Activated naive CD8-positive, alpha-beta T cell treated with anti-CD3 and anti-CD28 coated beads for 36 hours (primary cell): Measurements from ENCODE around the gene LRRC4C. TPM values are rescaled to one million over a fixed set of nuclear protein-coding genes. Genes with fewer than 3 reads are reported as not detected.

Experiments
- DNase-seq: peaks from one replicate; pipeline ENCODE4 v3.0.0; 2021
- H3K27ac Mint-ChIP-seq: one replicate; pipeline ENCODE4 v1.8.0; 2022; ENCODE audit warnings: mild to moderate bottlenecking, moderate library complexity, mixed read lengths
- H3K27me3 Mint-ChIP-seq: one replicate; pipeline ENCODE4 v1.8.0; 2022; ENCODE audit warnings: mild to moderate bottlenecking, mixed read lengths
- H3K36me3 Mint-ChIP-seq: one replicate; pipeline ENCODE4 v1.8.0; 2021; ENCODE audit warnings: mild to moderate bottlenecking, mixed read lengths
- H3K4me1 Mint-ChIP-seq: one replicate; pipeline ENCODE4 v1.8.0; 2021; ENCODE audit warnings: mixed read lengths
- H3K4me3 Mint-ChIP-seq: one replicate; pipeline ENCODE4 v1.8.0; 2022; ENCODE audit warnings: mild to moderate bottlenecking, moderate library complexity, mixed read lengths
- H3K9me3 Mint-ChIP-seq: one replicate; pipeline ENCODE4 v1.8.0; 2022; ENCODE audit warnings: mixed read lengths
- total RNA-seq, 2 experiments: library from RNA; stranded (reverse); gene quantifications; one replicate each; pipeline ENCODE4 v1.2.3, GENCODE V29; 2021

LRRC4C gene
- total RNA-seq, 2 experiments from 2014 or later, result not detected

DNA sequence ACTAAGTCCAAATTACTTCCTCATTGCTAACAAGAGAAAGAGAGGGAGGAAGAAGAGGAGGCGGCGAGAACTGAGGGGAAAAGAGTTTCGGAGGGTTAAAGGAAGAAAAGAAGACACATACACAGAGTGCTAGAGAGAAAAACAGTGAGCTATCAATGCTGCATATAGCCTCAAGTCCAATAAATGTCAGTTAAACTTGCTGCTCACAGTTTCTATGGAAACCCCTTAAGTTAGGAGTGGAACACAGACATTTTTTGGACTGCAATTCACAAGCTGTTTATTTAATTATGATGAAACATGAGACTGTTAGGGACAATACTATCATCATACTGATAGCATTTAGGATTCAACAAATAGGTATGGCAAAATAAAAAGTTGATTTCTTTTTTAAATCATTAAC is 1320.4 kb downstream of the LRRC4C start:
- no peak for DNase-seq
- Mint-ChIP-seq H3K36me3 (no peaks in the 10 kb centered on the region), H3K4me3 (no peak overlapping the region), H3K9me3 (peaks cover 10% of the 10 kb centered on the region), H3K27ac (no peak overlapping the region), H3K4me1 (no peaks in the 10 kb centered on the region), H3K27me3 (no peaks in the 10 kb centered on the region)

DNA sequence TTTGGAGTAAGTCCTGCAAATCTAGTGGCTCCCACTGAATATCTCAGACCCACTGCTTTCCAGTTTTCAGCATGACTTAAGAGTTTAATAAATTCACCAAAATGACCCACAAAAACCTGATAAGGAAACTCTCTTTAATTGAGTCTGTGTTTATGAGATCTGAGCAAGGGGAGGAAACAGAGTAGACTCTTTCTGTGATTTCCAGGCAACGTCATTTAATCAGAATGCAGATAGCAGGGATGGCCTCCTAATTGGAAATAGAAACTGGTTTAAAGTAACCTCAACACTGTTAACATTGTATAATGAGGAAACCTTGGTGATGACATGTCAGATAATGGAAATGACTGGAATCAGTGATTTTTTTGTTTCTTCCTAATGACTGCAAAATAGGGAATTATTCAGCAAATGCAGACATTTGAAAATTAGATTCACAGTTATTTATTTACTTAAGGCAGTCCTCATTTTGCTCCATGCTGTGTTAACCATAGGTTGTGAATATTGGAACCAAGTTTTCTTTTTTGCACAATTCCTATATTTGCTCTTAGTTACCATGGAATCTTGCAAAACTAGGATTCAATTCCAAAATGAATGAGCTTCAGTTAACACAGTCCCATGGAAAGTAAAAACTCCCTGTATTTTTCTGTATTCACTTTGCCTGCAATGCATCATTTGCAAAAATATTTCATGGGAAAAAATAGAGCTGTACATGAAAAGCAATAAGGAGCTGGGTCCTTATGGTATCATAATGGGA is 1324.5 kb downstream of the LRRC4C start:
- Mint-ChIP-seq H3K4me3 (no peak overlapping the region), H3K36me3 (no peaks in the 10 kb centered on the region), H3K4me1 (no peaks in the 10 kb centered on the region), H3K27ac (no peak overlapping the region), H3K9me3 (peaks cover 2% of the 10 kb centered on the region), H3K27me3 (no peaks in the 10 kb centered on the region)
- DNase-seq, result no peak

DNA sequence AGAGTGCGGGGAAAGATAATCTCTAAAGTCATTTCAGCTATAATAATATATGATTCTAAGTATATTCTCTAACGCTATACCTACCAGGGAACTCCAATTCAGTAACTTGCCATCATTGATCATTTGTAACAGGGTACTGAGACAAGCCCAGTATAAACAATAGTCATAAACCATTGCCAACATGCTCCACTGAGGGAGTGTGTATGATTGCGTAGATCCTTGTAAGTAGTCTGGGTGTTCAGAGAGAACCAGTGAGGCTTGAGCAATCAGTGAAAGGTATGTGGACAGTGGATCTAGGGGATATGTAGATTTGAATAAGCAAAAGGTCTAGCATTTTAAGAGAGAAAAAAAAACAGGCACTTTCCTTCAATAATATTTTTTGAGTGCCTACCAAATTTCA is 1326.0 kb downstream of the LRRC4C start:
- no peak for DNase-seq
- no peak overlapping the region for H3K4me3 Mint-ChIP-seq
- H3K4me1 Mint-ChIP-seq, result no peaks in the 10 kb centered on the region
- H3K27ac Mint-ChIP-seq, result no peak overlapping the region
- no peaks in the 10 kb centered on the region for H3K36me3 Mint-ChIP-seq
- H3K9me3 Mint-ChIP-seq, result no peaks in the 10 kb centered on the region
- no peaks in the 10 kb centered on the region for H3K27me3 Mint-ChIP-seq

DNA sequence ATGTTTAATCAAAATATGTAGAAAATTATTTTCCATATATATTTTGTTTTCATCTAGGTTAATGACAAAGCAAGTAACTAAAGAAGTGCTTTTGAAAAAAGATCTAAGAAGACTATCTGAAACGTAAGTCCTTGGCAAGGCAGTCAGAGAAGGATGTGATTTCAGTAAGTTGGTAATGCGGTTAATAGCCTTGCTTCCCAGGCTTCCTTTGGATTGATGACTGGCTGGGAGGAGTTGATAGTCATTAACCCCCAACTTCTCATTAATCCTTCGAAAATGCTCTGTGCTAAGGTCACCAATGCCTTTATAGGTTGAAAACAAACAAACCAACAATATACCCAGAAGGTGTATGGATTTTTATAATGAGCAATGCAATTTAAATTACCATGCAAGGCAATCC is 1326.5 kb downstream of the LRRC4C start:
- no peak overlapping the region for H3K27ac Mint-ChIP-seq
- DNase-seq, result no peak
- peaks cover 2% of the 10 kb centered on the region for H3K9me3 Mint-ChIP-seq
- H3K36me3 Mint-ChIP-seq, result no peaks in the 10 kb centered on the region
- no peaks in the 10 kb centered on the region for H3K4me1 Mint-ChIP-seq
- H3K27me3 Mint-ChIP-seq, result no peaks in the 10 kb centered on the region
- no peak overlapping the region for H3K4me3 Mint-ChIP-seq

DNA sequence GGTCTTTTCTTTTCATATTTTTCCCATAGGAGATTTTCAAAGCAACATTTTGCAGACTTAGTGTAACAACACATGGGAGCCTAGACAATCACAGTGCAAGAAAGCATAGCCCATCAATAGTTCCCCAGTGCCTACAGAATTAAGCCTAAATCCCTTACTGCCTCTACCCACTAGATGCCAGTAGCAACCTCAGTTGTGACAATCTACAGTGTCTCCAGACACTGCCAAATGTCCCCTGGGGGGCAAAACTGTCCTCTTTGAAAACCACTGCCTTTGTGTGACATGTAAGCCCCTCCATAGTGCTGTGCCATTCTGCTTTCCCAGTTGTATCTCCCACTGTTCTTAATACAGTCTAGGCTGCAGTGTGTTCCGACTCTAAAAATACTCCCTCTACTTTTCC is 1329.0 kb downstream of the LRRC4C start:
- no peak overlapping the region for H3K4me3 Mint-ChIP-seq
- no peaks in the 10 kb centered on the region for H3K4me1 Mint-ChIP-seq
- no peak for DNase-seq
- H3K36me3 Mint-ChIP-seq, result no peaks in the 10 kb centered on the region
- H3K27ac Mint-ChIP-seq, result no peak overlapping the region
- peaks cover 4% of the 10 kb centered on the region for H3K9me3 Mint-ChIP-seq
- H3K27me3 Mint-ChIP-seq, result no peaks in the 10 kb centered on the region

DNA sequence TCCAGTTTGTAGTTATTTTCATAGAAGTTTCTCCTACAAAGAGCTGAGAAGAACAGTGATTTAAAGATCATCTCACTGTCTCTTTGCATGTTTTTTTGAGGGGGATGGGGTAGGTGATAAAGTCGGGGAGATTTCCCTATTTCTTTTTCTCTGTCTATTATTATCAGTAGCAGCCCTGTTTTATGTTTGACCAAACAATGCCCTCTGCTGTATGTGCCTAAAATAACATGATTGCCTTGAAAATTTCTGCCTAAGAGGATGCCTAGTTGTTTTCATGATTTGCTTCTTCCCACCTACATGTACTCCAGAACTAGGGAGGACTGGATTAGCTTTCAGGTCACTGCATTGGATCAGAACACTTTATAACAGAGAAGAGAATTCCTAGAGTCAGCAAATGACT is 1330.2 kb downstream of the LRRC4C start:
- Mint-ChIP-seq H3K36me3 (no peaks in the 10 kb centered on the region), H3K4me3 (no peak overlapping the region), H3K9me3 (peaks cover 7% of the 10 kb centered on the region), H3K4me1 (no peaks in the 10 kb centered on the region), H3K27ac (no peak overlapping the region), H3K27me3 (no peaks in the 10 kb centered on the region)
- no peak for DNase-seq

DNA sequence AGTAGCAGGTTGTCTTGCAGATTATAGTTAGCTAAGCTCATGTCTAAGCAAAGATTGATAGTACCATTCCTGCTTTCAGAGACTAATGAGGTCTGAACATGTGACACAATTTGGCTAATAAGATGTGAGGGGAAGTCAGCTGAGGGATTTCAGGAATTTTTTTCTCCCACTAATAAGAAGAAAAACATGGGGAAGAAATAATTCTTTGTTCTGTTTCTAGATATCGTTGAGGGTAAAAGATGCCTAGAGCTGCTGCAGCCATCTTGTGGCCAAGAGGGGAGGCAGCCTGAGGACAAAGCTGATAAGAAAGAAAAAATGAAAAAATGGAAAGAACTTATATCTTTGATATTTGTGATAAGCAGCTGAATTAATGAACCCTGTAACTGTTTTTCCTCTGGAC is 1334.4 kb downstream of the LRRC4C start:
- H3K4me3 Mint-ChIP-seq, result no peak overlapping the region
- H3K36me3 Mint-ChIP-seq, result no peaks in the 10 kb centered on the region
- H3K27me3 Mint-ChIP-seq, result no peaks in the 10 kb centered on the region
- no peaks in the 10 kb centered on the region for H3K4me1 Mint-ChIP-seq
- H3K9me3 Mint-ChIP-seq, result peaks cover 8% of the 10 kb centered on the region
- no peak for DNase-seq
- no peak overlapping the region for H3K27ac Mint-ChIP-seq

DNA sequence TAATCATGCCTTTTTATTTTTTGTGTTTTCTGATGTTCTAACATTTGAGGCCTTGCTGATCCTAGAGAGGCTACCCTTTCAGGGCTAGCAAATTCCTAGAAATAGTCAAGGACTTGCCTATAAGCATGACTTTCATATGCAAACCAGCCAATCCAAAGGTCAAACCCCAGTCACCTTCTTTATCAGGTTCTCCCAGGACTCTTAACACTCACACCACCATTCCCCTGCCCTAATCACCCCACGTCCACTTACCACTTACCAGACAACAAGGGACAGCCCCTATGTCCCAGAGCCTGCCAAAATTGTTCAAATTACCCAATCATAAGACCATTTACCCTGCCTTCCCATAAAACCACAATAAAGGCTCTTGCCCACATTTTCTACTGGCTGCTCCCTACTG is 1339.8 kb downstream of the LRRC4C start:
- Mint-ChIP-seq H3K27ac (no peak overlapping the region), H3K4me3 (no peak overlapping the region), H3K9me3 (peaks cover 13% of the 10 kb centered on the region), H3K27me3 (no peaks in the 10 kb centered on the region), H3K36me3 (no peaks in the 10 kb centered on the region), H3K4me1 (no peaks in the 10 kb centered on the region)
- DNase-seq, result no peak

DNA sequence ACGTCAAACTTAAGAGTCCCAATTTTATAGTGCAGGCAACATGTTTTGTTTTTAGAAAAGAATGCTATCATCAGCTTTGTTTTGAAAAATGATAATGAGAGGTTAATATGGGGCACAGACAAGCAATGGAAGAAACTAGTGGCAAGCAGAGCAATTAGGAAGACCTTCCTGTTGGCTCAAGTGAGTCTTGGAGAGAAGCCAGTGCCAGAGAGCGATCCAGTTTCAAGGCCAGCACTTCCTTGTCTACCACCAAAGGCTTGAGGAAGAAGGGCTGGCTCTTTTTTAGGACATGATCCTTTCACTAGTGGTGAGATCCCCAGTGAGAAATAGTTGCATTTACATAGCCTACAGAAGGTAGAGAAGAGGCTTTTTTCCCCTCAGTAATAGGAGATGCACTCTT is 1340.7 kb downstream of the LRRC4C start:
- Mint-ChIP-seq H3K9me3 (peaks cover 12% of the 10 kb centered on the region), H3K27ac (no peak overlapping the region), H3K27me3 (no peaks in the 10 kb centered on the region), H3K36me3 (no peaks in the 10 kb centered on the region), H3K4me1 (no peaks in the 10 kb centered on the region), H3K4me3 (no peak overlapping the region)
- no peak for DNase-seq

DNA sequence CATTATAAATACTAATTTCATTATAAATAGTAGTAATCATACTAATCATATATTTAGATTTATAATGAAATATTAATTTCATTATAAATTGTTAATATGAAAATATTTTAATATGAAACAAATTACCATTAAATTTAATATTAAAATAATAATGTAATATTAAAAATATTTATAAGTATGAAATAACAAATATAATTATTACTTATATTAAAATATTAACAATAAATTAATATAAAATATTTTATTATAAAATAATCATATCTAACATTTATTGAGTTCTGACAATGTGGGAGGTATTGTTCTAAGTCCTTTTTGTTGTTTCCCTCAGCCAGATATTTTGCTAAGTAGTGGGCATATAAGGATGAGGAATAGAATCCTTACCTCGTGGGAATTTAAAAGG is 1341.4 kb downstream of the LRRC4C start:
- H3K4me1 Mint-ChIP-seq, result no peaks in the 10 kb centered on the region
- H3K9me3 Mint-ChIP-seq, result peaks cover 12% of the 10 kb centered on the region
- DNase-seq, result no peak
- no peak overlapping the region for H3K4me3 Mint-ChIP-seq
- H3K27me3 Mint-ChIP-seq, result no peaks in the 10 kb centered on the region
- H3K27ac Mint-ChIP-seq, result no peak overlapping the region
- no peaks in the 10 kb centered on the region for H3K36me3 Mint-ChIP-seq

DNA sequence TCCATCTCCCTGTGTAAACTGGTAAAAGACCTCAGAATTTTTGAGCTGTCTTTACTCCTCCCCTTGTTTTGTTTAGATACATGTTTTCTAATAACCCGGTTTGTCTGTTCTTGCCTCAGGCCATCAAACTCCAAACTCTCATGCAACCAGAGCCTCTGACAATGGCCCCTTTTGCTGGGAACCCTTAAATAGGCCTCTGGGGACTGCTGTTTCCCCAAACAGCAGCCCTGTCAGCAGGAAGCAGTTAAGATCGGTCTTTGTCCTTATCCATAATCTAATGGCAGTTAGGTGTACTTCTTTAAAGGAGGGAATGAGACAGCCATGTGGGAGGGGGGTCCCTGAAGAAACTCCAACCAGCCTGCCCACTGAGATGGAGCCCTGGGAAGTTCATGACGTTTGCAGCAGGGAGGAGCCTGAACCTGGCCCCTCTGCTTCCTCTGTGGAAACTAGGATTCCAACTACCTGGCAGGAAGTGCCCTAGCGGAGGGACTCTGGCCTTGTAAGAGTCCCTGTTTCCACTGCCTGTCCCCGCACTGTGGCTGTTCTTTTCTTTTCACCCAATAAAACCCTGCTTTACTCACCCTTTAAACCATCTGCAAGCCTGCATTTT is 1354.4 kb downstream of the LRRC4C start:
- Mint-ChIP-seq H3K4me3 (no peak overlapping the region), H3K4me1 (no peaks in the 10 kb centered on the region), H3K9me3 (peaks cover 4% of the 10 kb centered on the region), H3K27ac (no peak overlapping the region), H3K27me3 (no peaks in the 10 kb centered on the region), H3K36me3 (no peaks in the 10 kb centered on the region)
- DNase-seq, result no peak

DNA sequence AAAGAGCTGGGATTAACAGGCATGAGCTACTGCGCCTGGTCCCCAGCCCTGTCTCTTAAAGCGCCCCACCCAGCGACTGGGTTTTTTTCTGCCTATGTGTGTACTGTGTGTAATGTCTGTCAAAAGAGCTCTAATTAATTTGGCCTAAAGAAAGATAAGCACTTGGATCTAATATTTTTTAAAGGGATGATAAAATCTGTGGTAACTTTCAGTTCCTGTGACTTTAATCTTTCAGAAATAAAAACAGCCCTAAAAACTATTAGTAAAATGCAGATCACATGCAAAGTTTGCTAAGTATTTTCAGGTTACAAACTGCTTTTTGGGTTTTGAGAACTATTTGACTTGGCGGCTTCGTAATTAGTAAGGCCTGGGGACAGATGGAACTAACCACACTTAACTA is 1358.7 kb downstream of the LRRC4C start:
- no peak overlapping the region for H3K4me3 Mint-ChIP-seq
- H3K27ac Mint-ChIP-seq, result no peak overlapping the region
- H3K4me1 Mint-ChIP-seq, result no peaks in the 10 kb centered on the region
- H3K9me3 Mint-ChIP-seq, result peaks cover 4% of the 10 kb centered on the region
- no peaks in the 10 kb centered on the region for H3K27me3 Mint-ChIP-seq
- no peak for DNase-seq
- no peaks in the 10 kb centered on the region for H3K36me3 Mint-ChIP-seq

DNA sequence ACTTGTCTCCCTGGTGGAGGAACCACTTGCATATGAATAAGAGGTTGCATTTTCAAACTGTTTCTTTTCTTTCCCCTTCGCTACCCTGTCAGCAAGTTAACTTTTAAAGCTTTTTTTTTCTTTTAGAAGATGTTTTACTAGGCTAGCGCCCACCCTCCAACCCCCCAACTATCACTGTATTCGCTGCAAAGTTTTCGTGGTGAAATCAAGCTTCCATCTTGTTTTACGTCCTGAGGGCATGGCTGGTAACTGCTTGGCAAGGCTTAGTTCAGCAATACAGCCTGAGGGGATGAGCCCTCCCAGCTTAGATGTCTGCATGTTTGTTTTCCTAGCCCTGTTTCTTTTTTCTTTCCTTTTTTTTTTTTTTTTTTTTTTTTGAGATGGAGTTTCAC is 1359.3 kb downstream of the LRRC4C start:
- Mint-ChIP-seq H3K9me3 (peaks cover 4% of the 10 kb centered on the region), H3K4me1 (no peaks in the 10 kb centered on the region), H3K27me3 (no peaks in the 10 kb centered on the region), H3K36me3 (no peaks in the 10 kb centered on the region), H3K27ac (no peak overlapping the region), H3K4me3 (no peak overlapping the region)
- DNase-seq, result no peak

DNA sequence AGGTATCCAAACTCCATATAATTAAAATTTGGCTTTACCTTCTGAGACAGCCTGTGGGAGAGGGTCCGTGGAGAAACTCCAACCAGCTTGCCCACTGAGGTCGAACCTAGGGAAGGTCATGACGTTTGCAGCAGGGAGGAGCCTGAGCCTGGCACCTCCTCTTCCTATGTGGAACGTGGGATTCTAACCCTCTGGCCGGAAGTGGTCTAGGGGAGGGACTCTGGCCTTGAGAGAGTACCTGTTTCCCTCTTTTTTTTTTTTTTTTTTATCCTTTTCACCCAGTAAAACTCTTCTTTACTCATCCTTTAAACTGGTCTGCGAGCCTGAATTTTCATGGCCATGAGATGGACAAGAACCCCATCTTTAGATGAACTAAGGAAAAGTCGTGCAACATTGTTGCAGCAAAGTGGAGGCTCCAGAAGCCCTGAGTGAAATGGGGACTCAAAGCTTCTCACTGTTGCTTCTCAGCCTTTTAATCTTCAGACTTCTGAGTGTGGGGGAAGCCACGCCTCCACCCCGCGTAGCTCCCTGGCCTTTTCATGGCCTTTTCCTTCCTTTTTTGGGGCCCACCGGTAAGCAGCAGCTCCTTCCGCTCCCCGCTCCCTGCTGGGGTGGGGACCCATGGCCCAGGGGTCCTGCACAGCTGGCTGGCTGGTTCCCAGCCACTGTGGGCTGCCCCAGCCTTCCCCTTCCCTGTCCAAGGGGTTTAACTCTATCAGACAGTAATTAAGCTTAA is 1359.9 kb downstream of the LRRC4C start:
- no peak overlapping the region for H3K27ac Mint-ChIP-seq
- H3K27me3 Mint-ChIP-seq, result no peaks in the 10 kb centered on the region
- H3K9me3 Mint-ChIP-seq, result peaks cover 2% of the 10 kb centered on the region
- H3K36me3 Mint-ChIP-seq, result no peaks in the 10 kb centered on the region
- DNase-seq, result no peak
- no peak overlapping the region for H3K4me3 Mint-ChIP-seq
- no peaks in the 10 kb centered on the region for H3K4me1 Mint-ChIP-seq

DNA sequence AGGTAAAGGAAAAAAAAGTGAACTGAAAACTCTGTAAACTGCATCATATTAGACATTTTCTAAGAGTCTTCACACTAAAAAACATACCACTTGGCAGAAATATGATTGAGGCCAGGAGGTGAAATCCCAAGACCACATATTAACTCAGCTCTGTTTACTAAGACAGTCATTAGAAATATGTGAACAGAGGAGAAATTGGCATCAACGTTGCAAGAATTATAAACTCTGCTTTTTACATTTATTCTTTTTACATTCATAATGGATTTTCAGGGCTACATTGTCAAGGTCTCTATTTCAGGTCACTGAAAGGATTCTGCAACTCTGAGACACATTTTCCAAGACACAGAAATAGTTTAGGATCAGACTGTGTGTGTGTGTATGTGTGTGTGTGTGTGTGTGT is 1364.0 kb downstream of the LRRC4C start:
- H3K9me3 Mint-ChIP-seq, result no peaks in the 10 kb centered on the region
- no peaks in the 10 kb centered on the region for H3K36me3 Mint-ChIP-seq
- no peak for DNase-seq
- H3K27ac Mint-ChIP-seq, result no peak overlapping the region
- no peak overlapping the region for H3K4me3 Mint-ChIP-seq
- H3K4me1 Mint-ChIP-seq, result no peaks in the 10 kb centered on the region
- H3K27me3 Mint-ChIP-seq, result no peaks in the 10 kb centered on the region

DNA sequence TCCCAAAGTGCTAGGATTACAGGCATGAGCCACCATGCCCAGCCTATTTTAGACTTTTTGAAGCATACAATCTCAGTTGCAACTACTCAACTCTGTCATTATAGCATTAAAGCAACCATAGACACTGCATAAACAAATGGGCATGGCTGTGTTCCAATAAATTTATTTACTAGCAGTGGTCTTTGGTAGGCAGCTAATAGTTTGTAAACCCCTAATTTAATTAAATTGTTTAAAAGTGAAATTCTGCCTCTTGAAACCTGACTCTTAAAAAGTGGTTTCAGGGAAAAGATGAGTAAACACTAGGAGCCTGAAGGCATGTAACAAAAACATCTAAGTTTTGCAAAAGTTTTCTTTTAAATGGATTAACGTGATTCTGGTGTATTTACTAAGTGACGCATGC is 1364.5 kb downstream of the LRRC4C start:
- no peaks in the 10 kb centered on the region for H3K4me1 Mint-ChIP-seq
- H3K27me3 Mint-ChIP-seq, result no peaks in the 10 kb centered on the region
- H3K36me3 Mint-ChIP-seq, result no peaks in the 10 kb centered on the region
- no peak overlapping the region for H3K4me3 Mint-ChIP-seq
- H3K27ac Mint-ChIP-seq, result no peak overlapping the region
- DNase-seq, result no peak
- no peaks in the 10 kb centered on the region for H3K9me3 Mint-ChIP-seq
